ENCODE data around the gene CPLANE2.
"Not testable (repeated sequence)": the region's sequence is repeated elsewhere in the genome, so short reads cannot be mapped to it uniquely, and the experiment has no call there.

CPLANE2 gene, protein sequence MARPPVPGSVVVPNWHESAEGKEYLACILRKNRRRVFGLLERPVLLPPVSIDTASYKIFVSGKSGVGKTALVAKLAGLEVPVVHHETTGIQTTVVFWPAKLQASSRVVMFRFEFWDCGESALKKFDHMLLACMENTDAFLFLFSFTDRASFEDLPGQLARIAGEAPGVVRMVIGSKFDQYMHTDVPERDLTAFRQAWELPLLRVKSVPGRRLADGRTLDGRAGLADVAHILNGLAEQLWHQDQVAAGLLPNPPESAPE

DNA sequence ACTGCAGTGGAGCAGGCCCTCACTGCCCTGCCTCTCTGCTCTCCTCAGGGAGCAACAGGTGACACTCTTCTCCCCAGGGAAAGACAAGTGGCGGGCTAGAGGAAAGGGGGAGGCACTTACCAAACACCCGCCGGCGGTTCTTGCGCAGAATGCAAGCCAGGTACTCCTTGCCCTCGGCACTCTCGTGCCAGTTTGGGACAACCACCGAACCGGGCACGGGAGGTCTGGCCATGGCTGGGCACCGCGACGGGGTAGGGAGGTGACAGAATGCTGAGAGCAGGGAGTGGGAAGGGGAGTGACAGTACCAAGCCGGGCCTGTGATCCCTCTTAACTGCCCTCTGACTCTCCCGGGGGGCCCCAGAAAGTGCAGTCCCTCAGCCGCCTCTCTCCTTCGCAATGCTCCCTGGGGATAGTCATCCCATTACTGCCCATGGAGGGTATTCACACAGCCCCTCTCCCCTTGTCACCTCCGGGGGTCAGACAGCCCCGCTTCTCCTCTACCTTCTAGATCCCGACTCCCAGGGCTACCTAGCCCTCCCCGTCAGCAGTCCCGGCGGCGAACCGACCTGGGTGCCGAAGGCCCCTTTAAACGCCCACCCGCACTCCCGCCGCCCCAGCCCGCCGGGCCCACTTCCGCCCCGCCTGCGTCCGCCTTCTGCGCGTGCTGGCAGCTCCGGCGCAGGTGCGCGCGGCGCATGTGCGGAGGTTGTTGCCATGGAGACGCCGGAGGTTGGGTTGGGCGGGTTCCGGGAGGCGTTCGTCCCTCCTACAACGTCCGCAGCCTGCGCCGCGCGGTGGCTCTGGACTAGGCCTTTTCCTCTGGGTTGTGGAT is at the start of gene CPLANE2:
Gene CPLANE2, minus strand, starts transcription at position 673 of the 832 bp plus-strand sequence. Its CDS starts 441 bp downstream, at position 232.
- DNase-seq (ENCODE audit: low read depth, low spot score) = peak; percentile 97

DNA sequence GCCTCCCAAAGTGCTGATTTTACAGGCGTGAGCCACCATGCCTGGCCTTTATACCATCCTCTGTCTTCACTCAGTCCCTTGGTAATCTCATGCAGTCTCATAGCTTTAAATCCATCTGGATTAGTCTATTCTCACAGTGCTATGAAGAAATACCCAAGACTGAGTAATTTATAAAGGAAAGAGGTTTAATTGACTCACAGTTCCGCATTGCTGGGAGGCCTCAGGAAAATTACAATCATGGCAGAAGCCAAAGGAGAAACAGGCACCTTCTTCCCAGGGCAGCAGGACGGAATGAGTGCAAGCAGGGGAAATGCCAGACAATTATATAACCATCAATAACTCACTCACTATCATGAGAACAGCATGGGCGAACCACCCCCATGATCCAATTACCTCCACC is 49.1 kb upstream of the CPLANE2 start:
- DNase-seq (ENCODE audit: low read depth, low spot score) = no peak

DNA sequence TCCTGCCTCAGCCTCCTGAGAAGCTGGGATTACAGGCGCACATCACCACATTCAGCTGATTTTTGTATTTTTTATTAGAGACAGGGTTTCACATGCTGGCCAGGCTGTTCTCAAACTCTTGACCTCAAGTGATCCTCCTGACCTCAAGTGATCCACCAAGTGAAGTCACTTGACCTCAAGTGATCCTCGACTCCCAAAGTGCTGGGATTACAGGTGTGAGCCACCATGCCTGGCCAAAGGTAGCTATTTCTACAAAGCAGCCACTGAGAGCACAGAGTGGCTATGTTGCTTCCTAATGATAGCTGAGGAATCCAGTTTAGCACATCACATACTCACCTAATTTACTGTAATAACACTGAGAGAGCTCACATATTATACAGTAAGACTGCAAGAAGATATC is 44.8 kb upstream of the CPLANE2 start:
- DNase-seq (ENCODE audit: low read depth, low spot score) = no peak

DNA sequence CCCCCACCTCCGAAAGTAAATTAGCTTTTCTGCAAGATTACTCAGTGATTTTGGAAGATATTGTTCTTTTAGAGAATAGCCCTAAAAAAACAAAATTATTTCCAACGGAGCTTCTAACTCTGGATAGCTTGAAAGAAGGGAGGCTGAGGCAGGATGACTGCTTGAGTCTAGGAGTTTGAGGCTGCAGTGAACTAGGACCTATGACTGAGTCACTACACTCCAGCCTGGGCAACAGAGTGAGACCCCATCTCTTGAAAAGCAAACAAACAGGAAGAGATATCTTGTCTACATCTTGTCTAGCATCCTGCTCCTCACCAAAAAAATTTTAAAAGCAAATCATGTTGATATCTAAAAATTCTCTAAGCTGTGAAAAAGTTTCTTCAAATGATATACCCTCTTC is 42.2 kb upstream of the CPLANE2 start:
- no peak for DNase-seq (ENCODE audit: low read depth, low spot score)

DNA sequence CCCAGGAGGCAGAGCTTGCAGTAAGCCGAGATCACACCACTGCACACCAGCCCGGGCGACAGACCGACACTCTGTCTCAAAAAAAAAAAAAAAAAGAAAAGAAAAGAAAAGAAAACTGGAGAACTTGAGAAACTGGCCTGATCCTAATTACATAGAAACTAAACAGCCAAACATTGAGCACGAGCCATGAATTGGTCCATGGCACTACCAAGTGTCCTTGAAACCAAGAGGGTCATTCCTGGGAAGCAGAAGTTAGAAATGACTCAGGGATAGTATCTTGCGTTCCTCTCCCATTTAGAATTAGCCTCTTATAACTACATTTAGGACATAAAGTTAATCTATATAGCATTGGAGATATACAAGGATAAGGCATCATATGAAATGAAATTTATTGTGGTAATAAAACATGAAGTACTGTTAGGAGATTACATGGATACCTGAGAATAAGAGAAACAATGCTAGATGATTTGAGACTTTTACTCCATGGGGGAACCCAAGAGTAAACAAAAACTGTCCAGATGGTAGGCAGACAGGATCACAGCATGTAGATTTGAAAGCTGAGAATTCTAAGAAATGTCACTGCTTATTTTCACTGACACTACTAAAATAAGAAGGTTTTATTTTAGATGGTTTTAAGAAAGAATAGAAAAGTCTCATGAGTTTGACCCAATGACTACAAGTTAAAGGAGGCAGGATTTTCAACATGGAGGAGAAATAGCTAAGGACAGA is 39.5 kb upstream of the CPLANE2 start:
- DNase-seq (ENCODE audit: low read depth, low spot score) = no peak

DNA sequence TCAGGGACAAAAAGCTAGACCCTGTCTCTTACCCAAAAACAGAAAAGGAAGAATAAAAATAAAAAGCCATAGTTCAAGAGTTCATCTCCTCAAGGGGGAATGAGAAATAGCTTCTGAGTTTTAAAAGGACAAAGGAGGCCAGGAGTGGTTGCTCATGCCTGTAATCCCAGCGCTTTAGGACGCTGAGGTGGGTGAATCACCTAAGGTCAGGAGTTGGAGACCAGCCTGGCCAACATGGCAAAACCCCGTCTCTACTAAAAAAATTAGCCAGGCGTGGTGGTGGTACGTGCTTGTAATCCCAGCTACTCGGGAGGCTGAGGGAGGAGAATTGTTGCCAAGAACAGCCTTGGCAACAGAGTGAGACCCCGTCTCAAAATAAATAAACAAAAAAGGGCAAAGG is 38.6 kb upstream of the CPLANE2 start:
- DNase-seq (ENCODE audit: low read depth, low spot score) = peak; percentile 23

DNA sequence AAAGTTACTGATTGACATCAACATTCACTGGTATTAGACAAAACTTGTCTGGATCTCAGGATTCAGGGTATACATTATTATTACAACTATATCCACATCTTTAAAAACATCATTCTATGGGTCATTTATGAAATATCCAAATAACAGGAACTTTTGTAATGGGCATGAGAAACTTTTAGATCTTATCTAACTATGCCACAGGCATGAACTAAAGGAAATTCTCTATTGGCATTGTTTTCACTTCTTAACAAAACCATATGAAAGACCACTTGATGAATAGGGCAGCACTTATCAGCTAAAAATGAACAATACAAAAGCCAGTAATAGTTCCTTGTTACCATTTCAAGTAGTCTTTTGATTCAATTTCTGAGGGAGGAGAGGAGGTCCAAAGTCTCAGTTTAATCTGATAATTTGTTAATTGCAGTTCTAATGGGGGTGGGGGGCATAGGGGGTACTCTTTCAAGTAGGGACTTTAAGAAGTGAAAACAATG is 30.8 kb upstream of the CPLANE2 start:
- no peak for DNase-seq (ENCODE audit: low read depth, low spot score)

DNA sequence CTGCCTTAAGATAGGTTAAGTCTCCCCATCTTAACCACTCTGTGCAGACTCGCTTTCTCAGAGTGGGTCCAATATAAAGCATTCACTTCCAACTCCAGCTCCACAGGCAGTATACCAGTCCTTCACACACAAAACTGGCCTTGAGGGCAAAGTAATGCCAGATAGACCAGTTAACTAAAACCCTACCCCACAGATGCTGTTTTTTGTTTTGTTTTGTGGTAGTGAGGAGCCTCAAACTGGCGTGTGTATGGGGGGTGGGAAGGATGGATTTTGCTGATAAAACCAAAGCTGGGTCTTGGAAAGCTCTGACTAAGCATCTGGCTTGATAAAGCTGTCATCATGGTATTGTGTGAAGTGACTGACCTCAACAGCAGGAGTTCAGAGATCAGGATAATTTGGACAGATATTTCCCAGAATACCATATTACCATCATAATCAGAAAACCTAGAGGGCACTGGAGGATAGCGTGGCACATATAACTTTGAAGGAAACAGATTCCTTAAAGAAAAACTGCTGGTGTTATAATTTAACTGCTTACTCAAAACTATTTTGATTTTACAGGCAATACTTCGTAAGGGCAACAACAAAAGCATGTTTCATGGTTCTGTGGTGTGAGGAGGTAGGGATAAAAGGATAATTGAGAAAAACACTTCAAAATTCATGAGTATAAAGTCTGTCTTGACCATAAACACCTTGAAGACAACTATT is 29.6 kb upstream of the CPLANE2 start:
- peak; percentile 51 for DNase-seq (ENCODE audit: low read depth, low spot score)

DNA sequence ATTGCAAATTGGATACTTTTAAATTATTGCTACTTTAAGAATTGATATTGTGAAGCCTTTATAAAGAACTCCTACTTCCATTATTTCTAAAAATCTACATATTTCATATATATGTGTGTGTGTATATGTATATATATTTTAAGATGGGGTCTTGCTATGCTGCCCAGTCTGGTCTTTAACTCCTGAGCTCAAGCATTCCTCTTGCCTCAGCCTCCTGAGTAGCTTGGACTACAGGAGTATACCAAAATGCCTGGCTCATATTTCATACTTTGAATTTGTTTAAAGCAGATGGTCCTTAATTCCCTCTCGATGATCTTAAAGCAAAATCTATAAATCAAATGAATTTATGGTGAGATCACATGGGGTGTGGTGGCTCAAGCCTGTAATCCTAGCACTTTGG is 25.1 kb upstream of the CPLANE2 start:
- DNase-seq (ENCODE audit: low read depth, low spot score) = no peak

DNA sequence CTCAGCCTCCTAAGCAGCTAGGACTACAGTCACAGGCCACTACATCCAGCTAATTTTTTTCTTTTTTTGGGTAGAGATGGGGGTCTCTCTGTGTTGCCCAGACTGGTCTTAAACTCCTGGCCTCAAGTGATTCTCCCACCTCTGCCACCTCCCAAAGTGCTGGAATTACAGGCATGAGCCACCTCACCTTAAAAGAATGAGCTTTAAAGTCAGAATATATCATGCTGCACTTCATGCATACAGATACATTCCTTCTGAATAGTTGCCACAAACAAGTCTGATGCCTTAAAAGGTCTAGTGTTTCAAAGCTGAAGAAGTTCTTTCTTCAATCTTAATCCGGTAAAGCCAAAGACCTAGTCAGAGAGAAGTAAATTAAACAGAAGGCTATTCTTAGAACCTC is 23.8 kb upstream of the CPLANE2 start:
- DNase-seq (ENCODE audit: low read depth, low spot score) = peak; percentile 80

DNA sequence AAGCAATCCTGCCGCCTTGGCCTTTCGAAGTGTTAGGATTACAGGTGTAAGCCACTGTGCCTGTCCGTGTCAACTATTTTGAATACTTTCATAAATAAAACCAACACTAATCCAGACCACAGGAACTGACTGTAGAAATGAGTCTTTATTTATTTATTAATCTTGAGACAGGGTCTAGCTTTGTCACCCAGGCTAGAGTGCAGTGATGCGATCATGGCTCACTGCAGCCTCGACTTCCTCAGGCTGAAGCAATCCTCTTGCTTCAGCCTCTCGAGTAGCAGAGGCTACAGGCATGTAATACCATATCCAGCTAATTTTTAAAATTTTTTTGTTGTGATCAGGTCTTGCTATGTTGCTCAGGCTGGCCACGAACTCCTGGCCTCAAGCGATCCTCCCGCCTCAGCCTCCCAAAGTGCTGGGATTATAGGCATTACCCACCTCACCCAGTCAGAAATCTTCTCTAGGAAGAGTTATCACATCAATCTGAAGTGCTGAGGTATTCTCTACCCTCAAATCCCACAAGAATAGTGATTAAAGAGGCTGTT is 21.7 kb upstream of the CPLANE2 start:
- no peak for DNase-seq (ENCODE audit: low read depth, low spot score)

DNA sequence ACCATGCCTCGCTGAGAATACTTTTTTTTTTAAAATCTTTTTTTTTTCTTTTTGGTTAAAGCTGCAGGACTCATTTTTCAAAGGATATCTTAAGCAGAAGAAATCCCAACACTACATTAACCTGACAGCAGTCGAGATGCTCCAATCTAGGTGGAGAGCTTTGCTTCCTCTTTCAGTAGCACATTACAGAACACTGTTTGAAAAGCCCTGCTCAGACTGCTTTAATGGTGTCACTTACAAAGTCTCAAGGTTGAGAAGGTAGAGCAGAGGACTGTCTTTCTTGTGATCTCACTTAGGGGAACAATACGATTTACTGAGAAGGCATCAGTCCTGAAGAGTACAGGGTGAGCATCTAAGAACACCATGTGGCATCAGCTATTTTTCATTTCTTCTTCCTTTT is 21.0 kb upstream of the CPLANE2 start:
- no peak for DNase-seq (ENCODE audit: low read depth, low spot score)

DNA sequence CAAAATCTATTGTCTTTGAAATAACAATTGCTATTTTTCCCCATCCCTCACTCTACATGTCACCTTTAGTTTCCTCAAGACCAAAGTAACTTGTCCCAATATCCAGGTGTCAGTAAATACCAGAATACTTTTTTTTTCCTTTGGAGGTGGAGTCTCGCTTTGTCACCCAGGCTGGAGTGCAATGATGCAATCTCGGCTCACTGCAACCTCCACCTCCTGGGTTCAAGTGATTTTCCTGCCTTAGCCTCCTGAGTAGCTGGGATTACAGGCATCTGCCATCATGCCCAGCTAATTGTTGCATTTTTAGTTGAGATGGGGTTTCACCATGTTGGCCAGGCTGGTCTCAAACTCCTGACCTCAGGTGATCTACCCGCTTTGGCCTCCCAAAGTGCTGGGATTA is 20.6 kb upstream of the CPLANE2 start:
- not testable (repeated sequence) for DNase-seq (ENCODE audit: low read depth, low spot score)

DNA sequence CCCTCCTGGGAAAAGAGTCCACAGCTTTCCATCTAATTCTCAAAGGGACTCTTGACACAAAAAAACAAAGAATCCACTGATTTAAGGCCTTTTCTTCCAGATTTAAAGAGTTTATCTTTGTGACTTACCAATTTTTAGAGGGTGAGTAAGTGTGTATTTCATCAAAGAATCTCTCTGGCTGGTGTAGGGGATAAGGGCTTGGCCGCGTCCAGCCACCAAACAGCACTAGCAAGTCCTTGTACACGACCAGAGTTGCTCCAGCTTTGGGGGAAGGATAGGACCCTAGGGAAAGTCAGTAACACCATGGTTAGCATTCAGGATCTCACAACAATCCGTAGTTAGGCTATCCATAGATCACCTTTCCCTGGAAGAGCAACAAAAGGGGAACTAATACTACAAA is 19.5 kb upstream of the CPLANE2 start:
- DNase-seq (ENCODE audit: low read depth, low spot score) = no peak

DNA sequence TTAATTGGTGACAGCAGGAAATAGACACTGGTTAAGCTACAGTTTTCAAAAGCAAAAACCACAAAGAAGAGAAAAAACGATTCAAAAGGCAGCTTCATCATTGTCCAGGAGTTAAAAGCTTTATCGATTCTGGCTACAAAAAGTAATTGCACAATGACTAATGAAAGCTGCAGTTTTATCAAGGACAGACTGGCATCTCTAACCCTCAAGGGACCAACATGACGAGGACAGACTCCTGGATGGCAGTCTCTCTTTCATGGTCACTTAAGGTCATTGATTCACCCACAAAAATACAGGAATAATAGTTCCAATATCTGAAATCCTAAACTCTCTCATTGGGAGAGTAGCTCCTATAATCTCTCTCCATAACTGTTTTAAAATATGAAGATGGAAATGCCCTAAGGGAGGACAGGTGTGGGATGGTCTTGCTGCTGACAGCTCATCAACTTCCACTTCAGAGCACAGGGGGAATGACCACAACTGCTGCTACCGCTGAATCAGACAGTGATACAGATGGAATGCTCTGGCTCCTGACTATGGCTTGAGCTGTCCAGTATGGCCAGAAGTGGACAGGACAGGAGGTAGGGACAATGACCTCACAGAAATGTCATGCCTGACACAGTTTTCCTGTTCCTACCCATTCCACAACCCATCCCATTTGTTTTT is 17.4 kb upstream of the CPLANE2 start:
- peak; percentile 55 for DNase-seq (ENCODE audit: low read depth, low spot score)

DNA sequence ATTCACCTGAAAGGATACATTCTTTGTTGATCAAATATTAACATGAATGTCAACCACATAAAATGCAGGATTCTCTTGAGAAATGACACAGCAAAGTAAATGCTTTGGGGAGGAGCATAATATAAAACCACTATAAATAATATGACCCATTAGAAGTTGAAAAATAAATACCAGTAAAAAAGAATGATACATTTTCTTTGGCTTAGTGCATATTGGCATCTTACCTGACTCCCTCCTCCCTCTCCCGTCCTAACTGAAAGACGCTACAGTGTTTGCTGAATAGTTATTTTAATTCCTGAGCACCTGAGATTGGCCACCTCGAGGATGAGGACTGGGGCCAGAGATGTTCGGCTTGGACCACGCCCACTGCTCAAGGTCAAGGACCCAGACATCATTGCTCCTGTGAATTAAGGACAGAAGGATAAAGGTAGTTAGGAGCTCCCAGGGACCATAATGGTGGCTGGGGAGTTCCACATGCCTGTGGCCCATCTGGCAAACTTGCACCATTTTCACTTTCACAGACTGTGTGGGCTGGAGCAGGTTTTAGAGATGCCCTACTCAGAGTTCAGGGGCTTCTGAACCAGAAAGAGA is 16.4 kb upstream of the CPLANE2 start:
- no peak for DNase-seq (ENCODE audit: low read depth, low spot score)

DNA sequence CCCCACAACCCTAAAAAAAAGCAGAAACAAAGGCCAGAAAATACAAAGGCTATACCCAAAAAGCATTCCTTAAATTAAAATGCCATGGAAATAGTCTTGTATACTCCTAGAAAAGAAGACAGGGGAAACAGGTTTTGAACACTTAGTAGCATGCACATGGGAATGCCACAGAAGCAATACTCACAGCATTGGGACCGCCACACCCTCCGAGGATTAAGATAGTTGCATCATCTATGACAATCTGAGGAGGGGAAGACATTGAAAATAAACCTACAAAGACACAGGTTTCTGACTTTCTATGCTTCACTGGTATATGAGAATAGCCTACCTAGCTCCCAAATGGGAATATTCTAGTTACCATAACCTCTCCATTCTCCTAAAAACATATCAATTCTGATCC is 15.9 kb upstream of the CPLANE2 start:
- DNase-seq (ENCODE audit: low read depth, low spot score) = no peak

DNA sequence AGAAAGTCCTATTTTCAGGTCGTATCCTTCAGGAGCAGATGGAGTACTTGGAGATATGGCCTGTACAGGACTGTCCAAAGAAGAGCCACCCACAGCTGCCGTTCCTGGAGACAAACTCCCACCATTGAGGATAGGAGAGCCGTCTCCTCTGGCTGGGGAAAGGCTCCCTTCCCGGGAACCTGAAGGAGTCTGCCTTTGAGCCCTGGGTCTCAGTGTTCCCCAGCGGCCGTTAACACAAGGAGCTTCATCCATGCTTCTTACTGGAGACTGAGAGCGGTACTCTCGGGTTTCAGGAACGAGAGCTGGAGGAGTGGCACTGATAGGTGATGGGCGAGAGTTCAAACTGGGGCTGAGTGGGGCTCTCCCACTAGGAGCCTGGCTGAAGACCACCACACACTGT is 14.4 kb upstream of the CPLANE2 start:
- DNase-seq (ENCODE audit: low read depth, low spot score) = no peak

DNA sequence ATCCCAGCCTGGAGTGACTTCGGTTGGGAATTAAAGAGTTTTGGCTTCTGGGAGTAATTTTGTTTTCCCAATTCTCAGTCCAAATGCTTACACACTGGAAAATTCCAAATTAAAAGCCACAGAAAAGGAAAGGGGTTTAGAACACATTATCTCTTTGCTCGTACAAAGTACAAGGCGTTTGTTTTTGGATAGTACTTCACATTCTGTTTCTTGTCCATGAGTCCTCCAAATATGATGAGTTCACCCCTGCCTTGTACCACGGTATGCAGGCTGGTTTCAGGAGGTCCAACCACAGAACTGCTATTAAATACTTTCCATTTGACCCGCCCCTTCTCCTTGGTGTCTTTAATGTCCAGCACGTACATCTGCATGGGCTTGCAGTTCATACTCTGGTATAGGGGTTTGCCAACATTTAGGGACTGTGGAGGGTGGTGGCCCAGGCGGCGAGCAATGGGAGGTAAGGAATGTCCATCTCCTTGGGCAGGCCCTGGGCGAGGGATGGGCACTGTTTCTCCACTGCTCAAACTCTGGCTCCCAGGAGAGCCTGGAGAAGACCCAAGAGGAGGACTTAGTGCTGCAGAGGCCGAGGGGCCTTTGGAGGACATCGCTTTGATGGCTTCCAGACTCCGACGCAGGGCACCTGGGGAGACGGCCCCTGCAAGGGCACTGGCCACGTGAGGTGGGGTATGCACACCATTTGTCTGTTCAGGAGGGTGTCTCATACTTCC is 13.7 kb upstream of the CPLANE2 start:
- peak; percentile 70 for DNase-seq (ENCODE audit: low read depth, low spot score)
